ENCODE data around the gene PRR7.
A peak's percentile ranks its signal among the peaks of the same experiment; 100 is the strongest.

The PRR7 gene

GRCh38 chr5:177499842-177500241 is 53.2 kb downstream of the PRR7 start:
- no peak for DNase-seq (ENCODE audit: low read depth)

- DNase-seq (ENCODE audit: low read depth) = peak; percentile 85
These were observed 54.3 kb downstream of the PRR7 start for GRCh38 chr5:177500685-177501522.

- DNase-seq (ENCODE audit: low read depth) = no peak
These were observed 55.5 kb downstream of the PRR7 start for GRCh38 chr5:177501874-177502678.

GRCh38 chr5:177502886-177503285 is 56.3 kb downstream of the PRR7 start:
- DNase-seq (ENCODE audit: low read depth) = no peak

- no peak for DNase-seq (ENCODE audit: low read depth)
These were observed 56.9 kb downstream of the PRR7 start for GRCh38 chr5:177503351-177504085.

GRCh38 chr5:177504086-177505056 is 57.8 kb downstream of the PRR7 start:
- DNase-seq (ENCODE audit: low read depth) = no peak

GRCh38 chr5:177505075-177505474 is 58.5 kb downstream of the PRR7 start:
- DNase-seq (ENCODE audit: low read depth) = no peak

Measured in stimulated activated CD8-positive, alpha-beta memory T cell treated with anti-CD3 and anti-CD28 coated beads, Interleukin-15, amount 100 ng/mL, for 1 hour (primary cell).